ENCODE measurements around the gene WDR44. TPM values are rescaled to one million over a fixed set of nuclear protein-coding genes. Genes with fewer than 3 reads are reported as not detected.

Gene WDR44
- total RNA-seq, 4 donors from 2014 or later, result 10.8 to 31.2 (median 15.0) TPM

DNA sequence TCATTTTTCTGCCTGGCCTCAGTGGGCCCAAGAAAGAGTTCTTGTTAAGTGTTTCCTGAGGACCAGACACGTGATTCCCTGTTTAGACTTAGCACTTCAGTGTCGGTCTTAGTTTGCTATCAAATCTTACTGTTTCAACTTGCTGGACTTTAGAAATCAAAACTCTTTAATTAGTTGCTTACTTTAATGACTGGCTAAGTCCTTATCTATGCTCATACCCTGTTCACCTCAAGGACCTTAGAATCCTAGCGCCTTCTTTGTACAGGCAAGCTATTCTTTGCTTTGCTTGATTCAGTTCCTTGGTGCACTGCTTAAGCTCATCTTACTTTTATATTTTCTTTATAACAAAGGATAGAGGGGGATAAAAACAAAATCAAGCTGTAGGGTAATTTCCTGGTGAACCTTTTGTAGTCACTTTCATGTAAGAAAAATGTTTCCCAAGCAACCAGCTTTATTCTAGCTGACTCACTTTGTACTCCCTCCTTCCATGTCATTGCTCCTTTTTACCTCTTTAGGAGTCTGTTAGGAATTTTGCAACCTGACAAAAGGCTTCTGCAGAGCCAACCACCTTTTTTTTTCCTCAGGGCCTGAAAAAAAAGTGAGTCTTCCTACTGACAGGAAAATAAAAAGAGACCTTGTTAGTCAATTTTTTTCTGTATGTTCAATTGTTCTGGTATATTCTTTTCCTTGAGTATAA, 14.7 kb downstream of the WDR44 start:
- H3K27ac ChIP-seq, result no peak overlapping the region
- no peaks in the 10 kb centered on the region for H3K27me3 ChIP-seq
- no peaks in the 10 kb centered on the region for H3K9me3 ChIP-seq
- H3K4me3 ChIP-seq, result no peak overlapping the region
- 74 to 100% methylated on average over 1 to 3 of the region's 3 CpGs for WGBS, 2 donors (ENCODE audit: low coverage in 1 of 2)
- no peaks in the 10 kb centered on the region for H3K36me3 ChIP-seq
- H3K4me1 ChIP-seq, result no peaks in the 10 kb centered on the region
- in situ Hi-C loops (cut with MboI; ENCODE audit: low pct_ligation_motif_present in 1 of 4, low pct_unique_long_range_greater_than_20kb in 1 of 4, low sequenced_read_pairs in 3 of 4) (no loop called here), intact Hi-C loops (cut with DNase I; ENCODE audit: low total_unique reads) (no loop called here)
- DNase-seq, result no peak
- TF ChIP-seq POLR2AphosphoS5 (IDR thresholded peaks at IDR 0.05) (no peak), EP300 (IDR thresholded peaks at IDR 0.05; ENCODE audit: low read depth) (no peak), POLR2A (IDR thresholded peaks at IDR 0.05) (no peak)
- TF ChIP-seq, protein P1, sequence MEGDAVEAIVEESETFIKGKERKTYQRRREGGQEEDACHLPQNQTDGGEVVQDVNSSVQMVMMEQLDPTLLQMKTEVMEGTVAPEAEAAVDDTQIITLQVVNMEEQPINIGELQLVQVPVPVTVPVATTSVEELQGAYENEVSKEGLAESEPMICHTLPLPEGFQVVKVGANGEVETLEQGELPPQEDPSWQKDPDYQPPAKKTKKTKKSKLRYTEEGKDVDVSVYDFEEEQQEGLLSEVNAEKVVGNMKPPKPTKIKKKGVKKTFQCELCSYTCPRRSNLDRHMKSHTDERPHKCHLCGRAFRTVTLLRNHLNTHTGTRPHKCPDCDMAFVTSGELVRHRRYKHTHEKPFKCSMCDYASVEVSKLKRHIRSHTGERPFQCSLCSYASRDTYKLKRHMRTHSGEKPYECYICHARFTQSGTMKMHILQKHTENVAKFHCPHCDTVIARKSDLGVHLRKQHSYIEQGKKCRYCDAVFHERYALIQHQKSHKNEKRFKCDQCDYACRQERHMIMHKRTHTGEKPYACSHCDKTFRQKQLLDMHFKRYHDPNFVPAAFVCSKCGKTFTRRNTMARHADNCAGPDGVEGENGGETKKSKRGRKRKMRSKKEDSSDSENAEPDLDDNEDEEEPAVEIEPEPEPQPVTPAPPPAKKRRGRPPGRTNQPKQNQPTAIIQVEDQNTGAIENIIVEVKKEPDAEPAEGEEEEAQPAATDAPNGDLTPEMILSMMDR (IDR thresholded peaks at IDR 0.05), result no peak

DNA sequence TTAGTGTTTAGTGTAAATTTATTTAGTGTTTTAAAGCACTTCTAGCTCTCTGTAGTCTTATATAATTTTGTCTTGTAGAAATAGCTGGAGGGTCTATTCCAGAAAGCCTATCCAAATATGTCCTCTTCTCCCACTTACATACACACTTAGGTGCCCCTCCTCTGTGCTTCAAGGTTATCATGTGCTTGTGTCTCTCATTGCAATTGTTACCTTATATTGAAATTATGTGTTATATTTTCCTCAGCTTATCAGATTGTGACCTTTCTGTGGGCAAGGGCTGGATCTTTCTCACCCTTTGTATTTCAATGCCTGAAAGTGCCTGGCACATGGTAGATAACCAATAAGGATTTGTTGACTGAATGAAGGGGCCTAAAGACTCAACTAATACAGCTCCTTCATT, 18.4 kb downstream of the WDR44 start:
- Histone ChIP-seq H3K4me3 (no peak overlapping the region), H3K9me3 (no peaks in the 10 kb centered on the region), H3K4me1 (no peaks in the 10 kb centered on the region), H3K36me3 (no peaks in the 10 kb centered on the region), H3K27ac (no peak overlapping the region), H3K27me3 (no peaks in the 10 kb centered on the region)
- DNase-seq, result no peak
- TF ChIP-seq EP300 (IDR thresholded peaks at IDR 0.05; ENCODE audit: low read depth) (no peak), POLR2A (IDR thresholded peaks at IDR 0.05) (no peak), POLR2AphosphoS5 (IDR thresholded peaks at IDR 0.05) (no peak)
- TF ChIP-seq, protein P1 (IDR thresholded peaks at IDR 0.05), result no peak
- in situ Hi-C loops (cut with MboI; ENCODE audit: low pct_ligation_motif_present in 1 of 4, low pct_unique_long_range_greater_than_20kb in 1 of 4, low sequenced_read_pairs in 3 of 4) (no loop called here), intact Hi-C loops (cut with DNase I; ENCODE audit: low total_unique reads) (no loop called here)

DNA sequence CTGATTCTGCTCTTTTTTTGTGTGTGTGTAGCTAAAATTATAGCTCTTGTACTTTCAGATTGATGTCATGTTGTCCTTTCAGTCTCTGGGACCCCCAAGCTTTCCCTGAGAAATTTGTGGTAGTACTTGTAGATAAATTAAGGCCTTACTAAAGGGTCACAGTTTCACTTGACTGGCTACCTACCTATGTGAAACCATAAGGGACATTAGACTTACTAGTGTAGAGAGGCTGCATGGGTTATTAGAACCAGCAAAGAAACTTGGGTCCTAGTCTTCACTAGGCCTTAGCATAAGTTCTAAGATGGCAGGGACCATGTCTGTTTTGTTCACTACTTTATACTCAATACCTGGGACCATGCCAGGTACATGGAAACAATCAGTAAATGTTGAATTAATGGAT, 21.4 kb downstream of the WDR44 start:
- no peaks in the 10 kb centered on the region for H3K4me1 ChIP-seq
- no peaks in the 10 kb centered on the region for H3K27me3 ChIP-seq
- H3K9me3 ChIP-seq, result no peaks in the 10 kb centered on the region
- in situ Hi-C loops (cut with MboI; ENCODE audit: low pct_ligation_motif_present in 1 of 4, low pct_unique_long_range_greater_than_20kb in 1 of 4, low sequenced_read_pairs in 3 of 4) (no loop called here), intact Hi-C loops (cut with DNase I; ENCODE audit: low total_unique reads) (no loop called here)
- DNase-seq, result no peak
- H3K27ac ChIP-seq, result no peak overlapping the region
- no peak overlapping the region for H3K4me3 ChIP-seq
- no peaks in the 10 kb centered on the region for H3K36me3 ChIP-seq
- TF ChIP-seq EP300 (IDR thresholded peaks at IDR 0.05; ENCODE audit: low read depth) (no peak), POLR2AphosphoS5 (IDR thresholded peaks at IDR 0.05) (no peak), POLR2A (IDR thresholded peaks at IDR 0.05) (no peak)
- TF ChIP-seq, protein P1 (IDR thresholded peaks at IDR 0.05), result no peak

DNA sequence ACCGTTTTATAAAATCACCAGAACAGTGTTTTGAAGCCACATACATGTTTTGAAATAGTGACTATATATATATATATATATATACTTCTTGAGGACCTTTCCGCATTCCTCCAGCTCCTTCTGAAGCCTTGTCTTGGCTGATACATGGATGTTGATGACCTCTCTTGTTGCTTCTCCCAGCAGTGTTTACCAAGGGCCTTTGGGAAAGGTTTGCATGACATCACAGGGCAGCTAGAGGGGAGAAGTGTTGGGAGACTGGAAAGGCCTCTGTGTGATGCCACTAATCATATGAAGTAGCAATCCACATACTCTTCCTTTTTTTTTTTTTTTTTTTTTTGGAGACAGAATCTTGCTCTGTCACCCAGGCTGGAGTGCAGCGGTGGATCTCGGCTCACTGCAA, 22.5 kb downstream of the WDR44 start:
- 91% methylated on average over 4 of the region's 4 CpGs; no CpG with 5 or more reads in 1 of the 2 donors for WGBS, 2 donors (ENCODE audit: low coverage in 1 of 2)
- Histone ChIP-seq H3K9me3 (no peaks in the 10 kb centered on the region), H3K27me3 (no peaks in the 10 kb centered on the region), H3K36me3 (no peaks in the 10 kb centered on the region), H3K27ac (no peak overlapping the region), H3K4me3 (no peak overlapping the region), H3K4me1 (no peaks in the 10 kb centered on the region)
- in situ Hi-C loops (cut with MboI; ENCODE audit: low pct_ligation_motif_present in 1 of 4, low pct_unique_long_range_greater_than_20kb in 1 of 4, low sequenced_read_pairs in 3 of 4), result no loop called here
- no peak for TF ChIP-seq EP300 (IDR thresholded peaks at IDR 0.05; ENCODE audit: low read depth)
- TF ChIP-seq, protein P1 (IDR thresholded peaks at IDR 0.05), result no peak
- no peak for TF ChIP-seq POLR2AphosphoS5 (IDR thresholded peaks at IDR 0.05)
- TF ChIP-seq POLR2A (IDR thresholded peaks at IDR 0.05), result no peak
- intact Hi-C loops (cut with DNase I; ENCODE audit: low total_unique reads), result no loop called here
- DNase-seq, result no peak

All from transverse colon (tissue), 4 donors.